GM18502 (cell line): Measurements from ENCODE around the gene COX8A.

Source experiments
- ATAC-seq: cut with Tn5 transposase; IDR thresholded peaks from one replicate; pipeline ENCODE4 v1.9.1; 2021; ENCODE audit warnings: mild to moderate bottlenecking; ENCODE audit not compliant: unreplicated experiment, poor library complexity

The COX8A gene

DNA sequence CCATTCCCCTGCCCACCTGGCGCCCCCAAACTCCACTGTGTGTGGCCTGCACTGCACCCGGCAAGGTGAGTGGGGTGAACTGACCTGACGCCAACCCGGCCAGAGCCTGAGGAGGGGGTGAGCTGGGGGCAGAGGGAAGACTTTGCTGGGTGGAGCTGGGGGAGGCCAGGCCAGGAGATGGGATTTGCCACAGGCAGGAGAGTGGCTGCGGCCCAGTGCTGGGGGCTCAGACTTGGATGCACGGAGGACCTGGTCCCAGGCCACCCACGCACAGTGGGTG, 43.5 kb downstream of the COX8A start:
- no peak for ATAC-seq

DNA sequence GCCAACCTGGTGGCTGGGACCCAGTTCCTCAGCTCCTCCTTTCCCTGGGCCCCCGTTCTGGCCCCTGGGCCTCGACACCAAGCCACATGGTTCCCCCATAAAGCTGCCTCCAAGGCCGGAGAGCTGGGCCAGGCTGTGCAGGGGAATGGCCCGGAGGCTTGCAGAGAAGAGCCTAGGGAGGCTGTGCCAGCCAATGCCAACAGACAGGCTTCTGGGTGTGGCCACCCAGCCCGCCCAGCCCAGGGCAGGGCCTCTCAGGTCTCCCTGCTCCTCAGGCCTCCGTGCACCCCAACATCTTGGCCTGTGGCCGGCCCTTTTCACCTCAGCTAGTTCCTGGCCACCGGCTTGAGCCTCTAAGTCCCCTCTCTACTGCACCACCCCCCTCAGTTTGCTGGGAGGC, 43.9 kb downstream of the COX8A start:
- ATAC-seq = no peak

DNA sequence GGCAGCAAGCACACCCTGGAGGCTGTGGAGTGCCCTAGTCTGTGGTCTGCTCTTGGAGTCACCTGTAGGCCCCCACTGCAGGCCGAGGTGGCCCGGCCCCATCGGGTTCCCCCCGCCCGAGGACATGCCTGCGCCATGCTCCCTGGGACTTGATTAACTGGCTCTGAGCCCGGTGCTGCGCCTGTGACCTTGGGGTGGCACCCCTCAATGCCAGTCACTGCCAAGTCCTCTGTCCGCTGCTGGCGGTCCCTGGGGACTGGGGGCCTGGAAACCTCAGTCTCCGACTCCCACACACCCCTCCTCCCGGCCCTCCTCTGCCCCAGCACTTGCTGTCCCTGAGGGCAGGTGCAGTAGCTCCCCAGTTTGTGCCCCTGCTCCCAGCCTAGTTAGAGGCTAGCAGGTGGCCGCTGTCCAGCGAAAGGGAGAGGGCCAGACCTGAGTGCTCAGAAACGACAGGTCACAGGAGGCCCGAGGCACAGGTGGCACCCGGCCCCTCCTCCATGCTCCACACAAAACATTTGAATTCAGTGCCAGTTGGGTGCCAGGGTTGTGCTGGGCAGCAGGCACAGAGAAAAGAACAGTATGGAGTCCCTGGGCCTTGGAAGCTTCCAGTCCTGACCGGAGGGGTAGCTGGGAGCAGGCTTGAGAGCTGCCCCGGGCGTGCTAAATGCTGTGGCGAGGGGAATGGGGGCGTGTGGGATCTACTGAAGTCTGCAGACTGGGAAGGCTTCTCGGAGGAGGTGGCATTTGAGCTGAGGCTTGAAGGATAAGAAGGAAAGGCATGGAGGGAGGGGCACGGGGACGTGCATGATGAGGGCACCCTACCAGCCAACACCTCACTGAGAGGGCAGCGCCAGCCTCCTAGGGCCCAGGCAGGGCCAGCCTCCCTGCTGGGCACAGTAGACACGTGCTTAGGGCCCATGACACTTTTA, 45.0 kb downstream of the COX8A start:
- ATAC-seq = no peak

DNA sequence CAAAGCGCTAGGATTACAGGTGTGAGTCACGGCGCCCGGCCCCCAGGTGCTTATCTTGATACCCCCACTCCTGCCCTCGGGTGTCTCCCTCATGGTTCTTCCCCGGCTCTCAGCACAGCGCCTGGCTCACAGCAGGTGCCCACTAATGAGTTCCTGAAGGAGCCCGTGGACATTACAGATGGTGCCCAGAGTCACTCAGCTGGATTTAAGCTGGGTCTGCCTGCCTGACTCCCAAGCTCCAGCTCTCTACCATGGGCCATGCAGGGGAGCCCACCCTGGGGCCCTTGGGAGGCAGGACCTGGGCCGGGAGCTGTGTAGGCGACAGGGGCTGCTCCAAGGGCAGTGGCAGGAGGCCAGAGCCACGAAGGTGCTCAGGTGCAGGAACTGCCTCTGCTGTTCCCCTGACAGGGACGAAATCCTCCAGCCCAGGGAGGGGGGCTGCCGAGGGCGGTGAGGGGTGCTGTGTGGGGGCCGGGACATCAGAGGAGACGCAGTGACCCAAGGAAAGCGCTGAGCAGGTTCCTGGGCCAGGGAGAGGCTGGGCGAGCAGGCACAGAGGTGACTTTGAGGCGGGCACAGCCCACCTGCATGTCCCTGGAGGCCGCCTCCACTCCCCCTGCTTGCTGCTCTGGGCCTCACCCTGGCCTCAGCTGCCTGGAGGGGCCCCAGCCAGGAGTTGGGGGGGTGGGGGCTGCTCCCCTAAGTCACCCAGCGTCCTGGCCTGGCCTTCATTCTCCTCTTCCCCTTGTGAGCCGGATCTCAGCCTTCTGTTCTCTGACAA, 46.7 kb downstream of the COX8A start:
- no peak for ATAC-seq

DNA sequence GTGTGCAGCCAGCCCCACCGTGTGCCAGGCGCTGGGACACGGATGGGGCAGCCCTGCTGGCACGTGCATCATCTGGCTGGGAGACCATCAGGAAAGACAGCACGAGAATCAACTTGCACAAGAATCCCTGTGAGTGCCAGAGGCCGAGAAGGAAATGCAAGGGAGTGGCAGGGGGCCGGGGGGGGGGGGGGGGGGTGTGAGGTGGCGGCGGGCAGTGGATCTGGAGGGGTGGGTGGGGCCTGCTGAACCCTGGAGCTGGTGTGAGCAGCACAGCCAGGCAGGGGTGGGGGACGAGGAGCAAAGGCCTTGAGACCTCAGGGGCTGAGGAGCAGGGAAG, 47.3 kb downstream of the COX8A start:
- no peak for ATAC-seq

DNA sequence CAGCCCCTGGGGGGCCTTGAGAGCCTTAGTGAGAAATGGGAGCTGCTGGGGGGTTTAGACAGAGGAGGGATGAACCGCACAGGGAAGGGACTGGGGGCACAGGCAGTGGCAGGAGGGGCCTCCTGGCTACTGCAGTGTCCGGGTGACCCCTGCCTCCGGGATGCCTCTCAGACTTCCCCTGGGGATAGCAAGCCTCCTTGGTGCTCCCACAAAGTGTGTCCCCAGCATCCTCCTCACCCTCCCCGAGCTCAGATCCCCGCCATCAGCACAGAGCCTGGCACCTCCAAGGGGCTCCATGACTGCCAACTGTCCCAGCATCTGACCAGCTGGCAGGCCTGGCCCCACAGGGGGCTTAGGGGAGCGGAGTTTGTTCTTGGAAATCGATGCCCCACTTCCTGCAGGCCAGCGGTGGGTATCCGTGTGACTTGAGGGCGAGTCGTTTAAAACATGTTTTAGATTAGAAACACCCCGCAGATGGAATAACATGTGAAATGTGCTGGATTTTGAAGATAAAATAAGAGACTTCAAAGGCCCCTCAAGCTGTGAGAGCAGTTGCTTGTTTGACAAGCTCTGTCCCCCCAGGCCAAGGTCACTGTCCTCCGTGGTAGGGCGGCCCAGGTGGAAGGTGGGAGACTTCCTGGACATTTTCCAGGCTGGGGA, 47.8 kb downstream of the COX8A start:
- no peak for ATAC-seq

DNA sequence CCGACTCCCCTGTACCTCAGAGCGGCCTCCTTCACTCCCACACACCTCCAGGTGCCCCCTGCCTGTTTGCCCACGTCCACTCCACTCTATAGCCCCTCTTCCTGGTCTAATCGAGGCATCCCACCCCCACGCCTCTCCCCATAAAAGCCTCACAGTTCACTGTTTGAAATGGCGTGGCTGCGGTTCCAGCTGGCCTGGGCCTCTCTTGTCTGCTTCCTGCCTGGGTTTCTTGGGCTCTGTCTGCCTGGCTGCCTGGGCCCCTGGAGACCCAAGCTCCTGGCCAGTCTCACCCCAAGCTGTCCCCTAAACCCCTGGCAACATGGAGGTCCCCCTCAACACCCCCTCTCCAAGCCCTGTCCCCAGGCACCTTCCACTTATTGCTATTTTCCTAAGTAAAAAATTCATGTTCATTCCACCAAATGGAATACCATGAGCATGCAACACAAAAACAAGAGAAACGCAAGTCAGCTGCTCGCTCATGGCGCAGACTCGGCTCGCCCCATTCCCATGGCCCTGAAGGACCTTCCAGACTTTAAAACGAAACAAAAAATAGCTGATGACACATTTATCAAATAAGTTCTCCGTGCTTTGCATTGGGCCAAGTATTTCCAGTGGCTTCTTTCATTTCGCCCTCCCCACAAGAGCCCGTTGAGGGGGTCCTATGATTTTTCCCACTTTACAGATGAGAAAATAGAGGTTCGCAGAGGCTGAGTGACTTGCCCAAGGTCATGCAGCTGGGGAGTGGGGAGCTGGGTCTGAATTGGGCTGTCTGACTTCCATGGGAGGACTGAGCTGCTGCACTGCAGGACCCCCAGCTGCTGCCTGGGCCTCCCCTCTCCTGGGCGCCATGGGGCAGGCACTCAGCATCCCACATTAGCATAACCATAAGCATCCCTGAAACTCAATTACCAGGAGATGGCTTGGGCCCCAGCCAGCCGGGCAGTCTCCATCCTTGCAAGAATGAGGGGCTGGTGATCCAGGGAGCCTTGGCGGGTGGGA, 49.6 kb downstream of the COX8A start:
- ATAC-seq = no peak

DNA sequence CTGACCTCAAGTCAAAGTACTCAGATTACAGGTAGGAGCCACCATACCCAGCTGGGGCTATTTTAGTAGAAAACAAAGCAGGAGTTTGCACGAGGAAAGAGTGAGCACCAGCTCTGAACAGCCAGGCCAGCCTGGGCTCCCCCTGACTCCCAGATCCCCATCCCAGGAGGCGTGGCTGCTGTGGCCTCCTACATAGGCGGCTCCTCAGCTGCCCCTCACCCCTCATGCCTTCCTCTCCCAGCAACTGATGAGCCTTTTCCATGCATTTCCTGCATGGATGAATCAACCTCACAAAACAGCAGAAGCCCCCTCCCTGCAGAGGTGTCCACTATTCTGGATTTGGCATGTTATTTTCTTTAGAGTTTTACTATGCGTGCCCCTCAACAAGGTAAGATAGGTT, 50.8 kb downstream of the COX8A start:
- no peak for ATAC-seq
